Measurements from ENCODE around the gene DLK1. TPM values are rescaled to one million over a fixed set of nuclear protein-coding genes. Genes with fewer than 3 reads are reported as not detected.

The DLK1 gene
- total and polyA plus RNA-seq, 2 donors from 2014 or later: 0.17 TPM; not detected in 1

DNA sequence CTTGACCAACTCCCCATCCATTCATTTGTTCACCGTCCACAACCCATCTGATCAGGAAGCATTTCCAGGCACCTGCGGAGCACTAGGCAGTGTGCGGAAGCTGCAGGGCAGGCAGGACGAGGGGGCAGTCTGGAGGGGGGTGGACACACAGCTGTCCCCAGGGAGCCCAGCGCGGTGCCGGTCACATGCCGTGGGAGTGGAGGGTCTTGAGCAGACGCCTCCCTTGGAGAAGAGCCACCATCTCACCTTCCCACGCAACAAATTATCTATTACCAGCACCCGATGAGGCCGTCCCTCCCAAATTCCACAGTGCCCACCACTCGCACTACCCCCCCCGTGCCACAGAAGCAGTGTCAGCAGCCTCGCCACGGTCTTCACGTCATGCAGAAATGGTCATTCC lies 10.8 kb downstream of the DLK1 start:
- TF ChIP-seq, protein P1, sequence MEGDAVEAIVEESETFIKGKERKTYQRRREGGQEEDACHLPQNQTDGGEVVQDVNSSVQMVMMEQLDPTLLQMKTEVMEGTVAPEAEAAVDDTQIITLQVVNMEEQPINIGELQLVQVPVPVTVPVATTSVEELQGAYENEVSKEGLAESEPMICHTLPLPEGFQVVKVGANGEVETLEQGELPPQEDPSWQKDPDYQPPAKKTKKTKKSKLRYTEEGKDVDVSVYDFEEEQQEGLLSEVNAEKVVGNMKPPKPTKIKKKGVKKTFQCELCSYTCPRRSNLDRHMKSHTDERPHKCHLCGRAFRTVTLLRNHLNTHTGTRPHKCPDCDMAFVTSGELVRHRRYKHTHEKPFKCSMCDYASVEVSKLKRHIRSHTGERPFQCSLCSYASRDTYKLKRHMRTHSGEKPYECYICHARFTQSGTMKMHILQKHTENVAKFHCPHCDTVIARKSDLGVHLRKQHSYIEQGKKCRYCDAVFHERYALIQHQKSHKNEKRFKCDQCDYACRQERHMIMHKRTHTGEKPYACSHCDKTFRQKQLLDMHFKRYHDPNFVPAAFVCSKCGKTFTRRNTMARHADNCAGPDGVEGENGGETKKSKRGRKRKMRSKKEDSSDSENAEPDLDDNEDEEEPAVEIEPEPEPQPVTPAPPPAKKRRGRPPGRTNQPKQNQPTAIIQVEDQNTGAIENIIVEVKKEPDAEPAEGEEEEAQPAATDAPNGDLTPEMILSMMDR (IDR thresholded peaks at IDR 0.05; ENCODE audit: borderline replicate concordance, extremely low read depth, insufficient read depth): no peak
- H3K9ac ChIP-seq (ENCODE audit: low read length in 3 of 3): no peak overlapping the region
- H3K27me3 ChIP-seq (ENCODE audit: control insufficient read depth, insufficient read depth, low read length): no peaks in the 10 kb centered on the region
- intact Hi-C loops (cut with DNase I): no loop called here
- H3K4me1 ChIP-seq (ENCODE audit: control insufficient read depth in 2 of 3, insufficient read depth in 2 of 3, low read depth in 1 of 3, low read length in 3 of 3): peaks cover 0 to 3% (median 0%) of the 10 kb centered on the region in 3 donors
- no peaks in the 10 kb centered on the region for H3K36me3 ChIP-seq (ENCODE audit: control insufficient read depth in 2 of 3, insufficient read depth in 3 of 3, low read length in 3 of 3)
- no peaks in the 10 kb centered on the region for H3K9me3 ChIP-seq (ENCODE audit: control insufficient read depth in 2 of 3, insufficient read depth in 1 of 3, low read length in 3 of 3)
- no peak overlapping the region for H3K27ac ChIP-seq (ENCODE audit: low read depth in 2 of 2, low read length in 2 of 2)
- FAIRE-seq (no peak), DNase-seq (peak in 1 of 5 donors; percentile 59)
- no peak overlapping the region for H3K4me3 ChIP-seq (ENCODE audit: low read length in 3 of 3)

DNA sequence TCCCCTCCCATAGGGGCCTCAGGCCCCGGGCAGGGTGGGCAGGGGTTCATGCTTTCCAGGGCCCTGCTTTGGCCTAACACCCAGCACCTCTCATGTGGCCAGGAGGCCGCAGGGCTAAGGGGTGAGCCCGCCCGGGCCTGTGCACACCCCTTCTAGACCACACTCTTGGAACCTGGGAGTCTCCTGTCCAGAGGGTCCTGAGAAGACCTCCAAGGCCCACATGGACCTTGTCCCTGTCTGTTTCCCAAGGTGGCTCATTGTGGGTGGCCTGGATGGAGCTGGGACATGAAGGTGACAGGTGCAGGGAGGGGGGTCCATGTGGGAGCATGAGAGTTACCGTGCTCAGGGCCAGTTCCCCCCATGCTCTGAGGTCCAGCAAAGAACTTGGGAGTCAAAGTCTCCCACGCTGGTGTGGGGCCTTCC lies 11.6 kb downstream of the DLK1 start:
- FAIRE-seq: no peak
- no peak overlapping the region for H3K27ac ChIP-seq (ENCODE audit: low read depth in 2 of 2, low read length in 2 of 2)
- H3K9ac ChIP-seq (ENCODE audit: low read length in 3 of 3): no peak overlapping the region
- intact Hi-C loops (cut with DNase I): no loop called here
- no peaks in the 10 kb centered on the region for H3K36me3 ChIP-seq (ENCODE audit: control insufficient read depth in 2 of 3, insufficient read depth in 3 of 3, low read length in 3 of 3)
- H3K27me3 ChIP-seq (ENCODE audit: control insufficient read depth, insufficient read depth, low read length): no peaks in the 10 kb centered on the region
- H3K4me1 ChIP-seq (ENCODE audit: control insufficient read depth in 2 of 3, insufficient read depth in 2 of 3, low read depth in 1 of 3, low read length in 3 of 3): peaks cover 0 to 3% (median 0%) of the 10 kb centered on the region in 3 donors
- peak in 2 of 5 donors; percentile 14 to 34 for DNase-seq
- TF ChIP-seq, protein P1 (IDR thresholded peaks at IDR 0.05; ENCODE audit: borderline replicate concordance, extremely low read depth, insufficient read depth): no peak
- no peak overlapping the region for H3K4me3 ChIP-seq (ENCODE audit: low read length in 3 of 3)
- H3K9me3 ChIP-seq (ENCODE audit: control insufficient read depth in 2 of 3, insufficient read depth in 1 of 3, low read length in 3 of 3): no peaks in the 10 kb centered on the region

DNA sequence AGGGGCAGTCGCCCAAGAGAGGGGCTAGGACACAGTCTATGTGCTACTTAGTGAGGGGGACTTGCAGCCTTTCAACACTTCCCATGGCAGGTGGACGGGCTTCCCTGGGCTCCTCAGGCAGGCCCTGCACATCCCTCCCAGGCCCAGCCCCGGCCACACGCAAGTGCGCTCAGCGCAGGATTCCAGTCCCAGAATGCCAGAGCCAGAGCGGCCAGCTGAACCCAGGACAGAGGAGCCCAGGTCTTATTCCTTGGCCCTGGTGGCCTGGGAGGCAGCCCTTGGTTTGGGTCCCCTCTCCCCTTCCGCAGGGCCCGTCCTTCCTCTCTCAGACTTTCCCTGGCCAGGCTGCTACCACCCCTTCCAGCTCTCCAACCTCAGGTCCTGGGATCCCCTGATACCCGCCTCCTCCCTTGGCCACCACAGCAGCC lies 12.0 kb downstream of the DLK1 start:
- TF ChIP-seq, protein P1 (IDR thresholded peaks at IDR 0.05; ENCODE audit: borderline replicate concordance, extremely low read depth, insufficient read depth): no peak
- no peak for DNase-seq
- intact Hi-C loops (cut with DNase I): no loop called here

DNA sequence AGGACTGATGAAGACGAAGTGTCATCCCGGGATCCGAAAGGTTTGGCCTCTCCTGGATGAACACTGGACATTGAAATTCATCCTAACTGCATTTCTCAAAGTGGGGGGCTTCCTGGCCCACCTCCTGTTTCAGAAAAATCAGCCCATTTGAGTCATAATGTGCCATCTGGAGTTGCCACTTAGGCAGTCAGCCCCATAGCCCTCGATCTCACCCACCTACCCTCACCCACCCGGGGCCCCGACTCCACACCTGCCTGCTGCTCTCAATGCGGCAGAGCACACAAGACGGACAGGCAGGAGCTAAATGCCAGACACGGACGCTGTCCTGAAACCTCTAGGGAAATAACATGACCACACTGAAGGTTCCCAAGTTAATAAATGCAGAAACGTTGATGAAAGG lies 12.6 kb downstream of the DLK1 start:
- TF ChIP-seq, protein P1 (IDR thresholded peaks at IDR 0.05; ENCODE audit: borderline replicate concordance, extremely low read depth, insufficient read depth): no peak
- peak overlapping the region in 1 of 3 donors; percentile 25 for H3K4me3 ChIP-seq (ENCODE audit: low read length in 3 of 3)
- no peak overlapping the region for H3K9ac ChIP-seq (ENCODE audit: low read length in 3 of 3)
- no peaks in the 10 kb centered on the region for H3K36me3 ChIP-seq (ENCODE audit: control insufficient read depth in 2 of 3, insufficient read depth in 3 of 3, low read length in 3 of 3)
- H3K9me3 ChIP-seq (ENCODE audit: control insufficient read depth in 2 of 3, insufficient read depth in 1 of 3, low read length in 3 of 3): no peaks in the 10 kb centered on the region
- intact Hi-C loops (cut with DNase I): no loop called here
- DNase-seq: peak in 2 of 5 donors; percentile 32
- H3K27ac ChIP-seq (ENCODE audit: low read depth in 2 of 2, low read length in 2 of 2): no peak overlapping the region
- FAIRE-seq: no peak
- H3K4me1 ChIP-seq (ENCODE audit: control insufficient read depth in 2 of 3, insufficient read depth in 2 of 3, low read depth in 1 of 3, low read length in 3 of 3): peaks cover 0 to 3% (median 0%) of the 10 kb centered on the region in 3 donors
- H3K27me3 ChIP-seq (ENCODE audit: control insufficient read depth, insufficient read depth, low read length): no peaks in the 10 kb centered on the region

More for the DNA sequence above, 12.0 kb downstream of the DLK1 start:
- Histone ChIP-seq H3K27me3 (ENCODE audit: control insufficient read depth, insufficient read depth, low read length) (no peaks in the 10 kb centered on the region), H3K9ac (ENCODE audit: low read length in 3 of 3) (no peak overlapping the region), H3K9me3 (ENCODE audit: control insufficient read depth in 2 of 3, insufficient read depth in 1 of 3, low read length in 3 of 3) (no peaks in the 10 kb centered on the region), H3K27ac (ENCODE audit: low read depth in 2 of 2, low read length in 2 of 2) (no peak overlapping the region), H3K4me1 (ENCODE audit: control insufficient read depth in 2 of 3, insufficient read depth in 2 of 3, low read depth in 1 of 3, low read length in 3 of 3) (peaks cover 0 to 3% (median 0%) of the 10 kb centered on the region in 3 donors), H3K4me3 (ENCODE audit: low read length in 3 of 3) (peak overlapping the region in 1 of 3 donors; percentile 25), H3K36me3 (ENCODE audit: control insufficient read depth in 2 of 3, insufficient read depth in 3 of 3, low read length in 3 of 3) (no peaks in the 10 kb centered on the region)
- FAIRE-seq: no peak

Data from kidney (tissue), 14 donors.